ENCODE measurements around the gene CRAMP1. TPM values are rescaled to one million over a fixed set of nuclear protein-coding genes. Genes with fewer than 3 reads are reported as not detected.

CRAMP1 gene
- total RNA-seq, 1 donor from 2014 or later = 11.7 TPM

DNA sequence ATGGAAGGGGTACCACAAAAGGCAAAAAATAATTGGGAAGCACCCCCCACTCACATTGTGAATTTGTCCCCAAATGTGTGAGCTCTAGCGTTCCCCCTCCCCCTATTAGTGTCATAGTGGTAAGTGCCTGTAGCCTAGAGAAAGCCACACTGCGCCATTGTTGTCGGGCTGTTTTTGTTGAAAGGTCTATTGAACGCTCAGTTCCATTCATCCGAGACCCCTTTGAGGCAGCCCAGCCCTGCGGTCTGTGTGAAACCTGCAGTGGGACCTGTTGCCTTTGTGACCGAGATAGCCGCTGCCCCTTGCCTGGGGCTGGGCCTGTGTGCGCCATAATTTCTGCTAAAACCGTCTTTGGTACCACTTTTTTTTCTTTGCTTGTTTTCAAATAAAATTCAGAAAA lies 68.9 kb downstream of the CRAMP1 start:
- peaks cover 35% of the 10 kb centered on the region for H3F3A ChIP-seq (ENCODE audit: low read depth)
- H3K79me2 ChIP-seq (ENCODE audit: low read depth) = peaks cover 84% of the 10 kb centered on the region
- H3K4me3 Mint-ChIP-seq = peak overlapping the region; percentile 97
- peak; percentile 91 for DNase-seq (ENCODE audit: low spot score)
- TF ChIP-seq CTCF (IDR thresholded peaks at IDR 0.05) (no peak), EZH2phosphoT487 (IDR thresholded peaks at IDR 0.05) (no peak), EZH2 (IDR thresholded peaks at IDR 0.05) (no peak)
- peaks cover 5% of the 10 kb centered on the region for H3K27me3 Mint-ChIP-seq (ENCODE audit: insufficient read depth, low read depth)
- H3K4me2 ChIP-seq = peak overlapping the region; percentile 83
- H3K4me3 ChIP-seq = peak overlapping the region; percentile 32
- peak overlapping the region; percentile 95 for H3K27ac Mint-ChIP-seq
- no peaks in the 10 kb centered on the region for H3K36me3 ChIP-seq
- peaks cover 32% of the 10 kb centered on the region for H3K4me1 Mint-ChIP-seq
- H3K9ac ChIP-seq = no peak overlapping the region
- H3K4me1 ChIP-seq = peaks cover 25% of the 10 kb centered on the region
- no peaks in the 10 kb centered on the region for H3K9me3 Mint-ChIP-seq
- H3K27me3 ChIP-seq = no peaks in the 10 kb centered on the region
- H4K20me1 ChIP-seq (ENCODE audit: low read depth) = peaks cover 87% of the 10 kb centered on the region
- peak overlapping the region; percentile 90 for H3K27ac ChIP-seq
- H3K9me3 ChIP-seq (ENCODE audit: low read depth) = no peaks in the 10 kb centered on the region
- peaks cover 13% of the 10 kb centered on the region for H3K36me3 Mint-ChIP-seq
- H2AFZ ChIP-seq (replicated peaks) = no peak overlapping the region

DNA sequence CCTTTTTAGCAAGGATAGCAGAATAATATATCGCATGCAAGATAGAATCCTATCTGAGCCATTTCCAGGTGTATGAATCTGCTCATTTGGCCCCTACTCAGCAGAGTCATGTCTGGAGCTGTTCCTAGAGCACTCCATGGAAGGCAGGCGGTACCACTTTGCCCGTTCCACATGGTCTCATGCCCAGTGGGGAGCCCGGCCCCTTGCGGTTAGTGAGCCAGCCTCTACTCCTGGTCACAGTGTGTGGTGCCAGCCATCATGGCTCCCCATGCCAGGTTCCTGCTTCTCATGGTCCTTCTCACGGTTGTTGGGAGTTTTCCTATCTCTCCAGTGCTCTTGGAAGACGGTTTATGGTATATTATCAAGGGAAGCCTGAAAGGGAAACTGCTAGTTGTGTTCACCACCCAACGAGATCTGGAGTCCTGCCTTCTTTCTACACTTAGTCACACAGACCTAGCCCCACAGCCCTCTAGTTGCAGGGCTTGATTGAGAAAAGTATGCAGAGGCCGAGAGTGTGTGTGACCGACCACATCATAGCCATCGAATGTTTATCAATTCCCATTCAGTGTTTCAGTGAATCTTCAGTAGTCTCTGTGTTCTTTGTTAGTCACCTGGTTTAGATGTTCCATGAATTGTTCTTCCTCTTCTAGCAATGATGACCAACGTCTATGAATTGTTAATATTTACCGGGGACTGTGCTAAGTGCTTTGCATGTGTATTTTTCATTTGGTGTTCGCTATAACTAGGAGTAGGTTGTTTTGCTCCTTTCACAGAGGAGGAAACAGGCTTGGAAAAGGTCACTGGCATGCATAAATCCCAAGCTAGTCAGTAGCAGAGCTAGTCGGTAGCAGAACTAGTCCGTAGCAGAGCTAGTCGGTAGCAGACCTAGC lies 75.5 kb downstream of the CRAMP1 start:
- H3K9me3 ChIP-seq (ENCODE audit: low read depth) = no peaks in the 10 kb centered on the region
- peaks cover 99% of the 10 kb centered on the region for H3K79me2 ChIP-seq (ENCODE audit: low read depth)
- Mint-ChIP-seq H3K4me1 (no peaks in the 10 kb centered on the region), H3K27me3 (ENCODE audit: insufficient read depth, low read depth) (peaks cover 6% of the 10 kb centered on the region), H3K36me3 (peaks cover 43% of the 10 kb centered on the region), H3K27ac (no peak overlapping the region), H3K9me3 (no peaks in the 10 kb centered on the region), H3K4me3 (no peak overlapping the region)
- no peaks in the 10 kb centered on the region for H3K27me3 ChIP-seq
- TF ChIP-seq EZH2phosphoT487 (IDR thresholded peaks at IDR 0.05) (no peak), EZH2 (IDR thresholded peaks at IDR 0.05) (no peak), CTCF (IDR thresholded peaks at IDR 0.05) (no peak)
- peaks cover 98% of the 10 kb centered on the region for H4K20me1 ChIP-seq (ENCODE audit: low read depth)
- H3K4me1 ChIP-seq = no peaks in the 10 kb centered on the region
- DNase-seq (ENCODE audit: low spot score) = no peak
- peaks cover 5% of the 10 kb centered on the region for H3K36me3 ChIP-seq
- no peak overlapping the region for H3K9ac ChIP-seq
- no peak overlapping the region for H3K4me2 ChIP-seq
- no peaks in the 10 kb centered on the region for H3F3A ChIP-seq (ENCODE audit: low read depth)
- no peak overlapping the region for H2AFZ ChIP-seq (replicated peaks)
- no peak overlapping the region for H3K27ac ChIP-seq
- H3K4me3 ChIP-seq = no peak overlapping the region

DNA sequence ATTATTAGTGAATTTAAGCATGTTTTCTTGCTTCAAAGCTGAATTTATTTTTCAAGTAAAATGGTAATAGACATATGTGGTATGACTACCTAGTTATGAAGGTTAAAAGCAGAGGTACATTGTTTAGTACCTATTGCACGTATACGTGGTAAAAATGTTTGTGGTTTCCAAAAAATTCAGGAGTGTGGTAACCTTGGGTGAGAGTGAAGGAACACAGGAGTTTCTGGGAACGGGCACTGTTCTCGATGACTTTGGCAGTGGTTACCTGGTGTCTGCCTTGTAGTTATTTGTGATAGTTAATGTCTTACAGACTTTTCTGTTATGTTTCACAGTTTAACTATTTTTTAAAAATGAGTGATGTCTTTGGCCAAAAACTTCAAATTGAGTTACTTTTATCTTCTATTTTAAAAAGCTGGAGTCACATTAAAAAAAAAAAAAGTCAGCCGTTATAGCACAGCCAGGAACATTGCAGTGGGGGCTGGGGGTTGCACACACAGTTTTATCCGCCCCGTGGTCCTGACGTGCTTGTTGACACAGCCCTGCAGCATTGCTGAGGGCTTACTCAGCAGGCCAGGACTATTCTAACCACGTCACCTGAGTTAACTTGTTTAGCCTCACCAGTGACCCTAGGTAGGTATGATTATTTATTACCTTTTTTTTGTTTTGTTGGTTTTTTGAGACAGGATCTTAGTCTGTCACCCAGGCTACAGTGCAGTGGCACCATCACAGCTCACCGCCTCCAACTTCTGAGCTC lies 76.8 kb downstream of the CRAMP1 start:
- H3K27ac Mint-ChIP-seq = no peak overlapping the region
- peaks cover 8% of the 10 kb centered on the region for H3K36me3 ChIP-seq

More for the DNA sequence above, 76.8 kb downstream of the CRAMP1 start:
- Histone ChIP-seq H3K9me3 (ENCODE audit: low read depth) (no peaks in the 10 kb centered on the region), H3K79me2 (ENCODE audit: low read depth) (peaks cover 99% of the 10 kb centered on the region), H3K9ac (no peak overlapping the region), H3K4me2 (no peak overlapping the region), H3K27ac (no peak overlapping the region), H3K27me3 (no peaks in the 10 kb centered on the region), H4K20me1 (ENCODE audit: low read depth) (peaks cover 97% of the 10 kb centered on the region), H3K4me1 (no peaks in the 10 kb centered on the region), H2AFZ (replicated peaks) (no peak overlapping the region), H3K4me3 (no peak overlapping the region), H3F3A (ENCODE audit: low read depth) (no peaks in the 10 kb centered on the region)
- H3K9me3 Mint-ChIP-seq = no peaks in the 10 kb centered on the region
- no peak for DNase-seq (ENCODE audit: low spot score)
- no peaks in the 10 kb centered on the region for H3K4me1 Mint-ChIP-seq
- no peak overlapping the region for H3K4me3 Mint-ChIP-seq
- H3K27me3 Mint-ChIP-seq (ENCODE audit: insufficient read depth, low read depth) = peaks cover 5% of the 10 kb centered on the region
- TF ChIP-seq EZH2phosphoT487 (IDR thresholded peaks at IDR 0.05) = no peak
- no peak for TF ChIP-seq CTCF (IDR thresholded peaks at IDR 0.05)
- no peak for TF ChIP-seq EZH2 (IDR thresholded peaks at IDR 0.05)
- H3K36me3 Mint-ChIP-seq = peaks cover 48% of the 10 kb centered on the region

Measured in neural progenitor cell (in vitro differentiated cells).